GM12873 (cell line): ENCODE data around the gene EXTL2.

Experiments
- TF ChIP-seq, protein P1 (sequence below): IDR thresholded peaks from 2 replicates; pipeline ENCODE4 v1.5.1; 2012; ENCODE audit warnings: low read depth, mild to moderate bottlenecking, moderate library complexity, low read length, control low read depth; ENCODE audit not compliant: insufficient read depth; ENCODE audit errors: missing control alignments

The EXTL2 gene

GRCh38 chr1:100851726-100852125, 42.9 kb downstream of the EXTL2 start:
- TF ChIP-seq, protein P1, sequence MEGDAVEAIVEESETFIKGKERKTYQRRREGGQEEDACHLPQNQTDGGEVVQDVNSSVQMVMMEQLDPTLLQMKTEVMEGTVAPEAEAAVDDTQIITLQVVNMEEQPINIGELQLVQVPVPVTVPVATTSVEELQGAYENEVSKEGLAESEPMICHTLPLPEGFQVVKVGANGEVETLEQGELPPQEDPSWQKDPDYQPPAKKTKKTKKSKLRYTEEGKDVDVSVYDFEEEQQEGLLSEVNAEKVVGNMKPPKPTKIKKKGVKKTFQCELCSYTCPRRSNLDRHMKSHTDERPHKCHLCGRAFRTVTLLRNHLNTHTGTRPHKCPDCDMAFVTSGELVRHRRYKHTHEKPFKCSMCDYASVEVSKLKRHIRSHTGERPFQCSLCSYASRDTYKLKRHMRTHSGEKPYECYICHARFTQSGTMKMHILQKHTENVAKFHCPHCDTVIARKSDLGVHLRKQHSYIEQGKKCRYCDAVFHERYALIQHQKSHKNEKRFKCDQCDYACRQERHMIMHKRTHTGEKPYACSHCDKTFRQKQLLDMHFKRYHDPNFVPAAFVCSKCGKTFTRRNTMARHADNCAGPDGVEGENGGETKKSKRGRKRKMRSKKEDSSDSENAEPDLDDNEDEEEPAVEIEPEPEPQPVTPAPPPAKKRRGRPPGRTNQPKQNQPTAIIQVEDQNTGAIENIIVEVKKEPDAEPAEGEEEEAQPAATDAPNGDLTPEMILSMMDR: no peak

DNA sequence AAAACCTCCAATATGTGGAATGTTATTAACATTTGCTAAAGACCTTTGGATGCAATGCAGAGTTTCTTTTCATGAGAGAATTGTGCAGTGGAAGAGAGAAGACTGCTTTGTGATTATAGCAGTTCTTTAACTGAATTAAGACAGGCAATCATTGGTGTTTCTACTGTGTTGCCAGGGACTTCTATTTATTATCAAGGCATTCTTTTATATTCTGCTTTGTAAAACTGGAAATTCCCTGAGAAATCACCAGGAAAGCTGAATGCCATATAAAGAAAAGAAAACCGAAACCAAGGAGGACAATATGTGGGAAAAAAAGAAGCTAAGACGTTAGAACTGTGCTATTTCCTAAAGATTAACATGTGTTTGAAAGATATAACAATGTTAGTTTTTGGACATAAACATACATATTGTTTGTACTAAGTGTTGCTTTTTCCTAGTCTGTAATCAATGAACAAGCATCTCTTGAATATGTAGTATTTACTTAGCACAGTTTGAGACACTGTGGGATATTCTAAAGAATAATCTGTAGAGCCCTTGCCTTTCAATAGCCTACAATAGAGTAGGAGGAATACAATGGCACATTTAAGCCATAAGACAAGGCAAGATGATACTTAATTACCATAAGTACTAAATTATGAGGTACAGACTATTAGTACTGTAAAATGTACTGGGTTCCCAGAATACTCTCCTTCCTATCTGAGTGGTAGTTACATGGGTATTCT, 47.1 kb downstream of the EXTL2 start:
- TF ChIP-seq, protein P1: no peak

GRCh38 chr1:100835866-100836842, 58.5 kb downstream of the EXTL2 start:
- TF ChIP-seq, protein P1: no peak

DNA sequence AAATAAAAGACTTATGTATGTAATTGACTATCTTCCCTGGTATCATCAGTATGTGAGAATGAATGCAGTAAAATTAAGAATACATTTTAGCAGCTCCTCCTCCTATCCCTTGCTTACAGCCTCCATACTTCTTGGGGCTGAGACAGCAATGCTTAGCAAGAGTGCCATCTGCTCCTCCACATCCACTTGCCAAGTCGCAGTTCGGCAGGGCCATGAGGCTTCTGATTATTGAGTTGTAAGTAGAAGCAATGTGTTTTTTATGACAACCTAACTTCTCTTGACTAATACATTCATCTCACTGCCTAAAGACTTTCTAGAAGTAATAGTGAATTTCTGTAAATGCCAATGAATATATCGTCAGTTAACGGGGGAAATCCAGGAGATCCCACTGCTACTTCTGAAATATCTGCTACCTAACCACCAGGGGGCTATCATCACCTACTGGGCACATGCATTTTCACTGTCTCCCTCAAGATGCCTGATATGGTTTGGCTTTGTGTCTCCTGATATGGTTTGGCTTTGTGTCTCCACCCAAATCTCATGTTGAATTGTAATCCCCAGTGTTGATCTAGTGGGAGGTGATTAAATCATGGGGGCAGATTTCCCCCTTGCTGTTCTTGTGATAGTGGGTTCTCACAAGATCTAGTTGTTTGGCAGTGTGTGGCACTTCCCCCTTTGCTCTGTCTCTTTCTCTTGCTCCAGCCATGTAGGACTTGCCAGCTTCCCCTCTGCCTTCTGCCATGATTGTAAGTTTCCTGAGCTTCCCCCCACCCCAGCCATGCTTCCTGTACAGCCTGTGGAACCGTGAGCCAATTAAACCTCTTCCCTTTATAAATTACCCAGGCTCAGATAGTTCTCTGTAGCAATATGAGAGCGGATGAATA, 59.6 kb downstream of the EXTL2 start:
- TF ChIP-seq, protein P1: peak; percentile 69

DNA sequence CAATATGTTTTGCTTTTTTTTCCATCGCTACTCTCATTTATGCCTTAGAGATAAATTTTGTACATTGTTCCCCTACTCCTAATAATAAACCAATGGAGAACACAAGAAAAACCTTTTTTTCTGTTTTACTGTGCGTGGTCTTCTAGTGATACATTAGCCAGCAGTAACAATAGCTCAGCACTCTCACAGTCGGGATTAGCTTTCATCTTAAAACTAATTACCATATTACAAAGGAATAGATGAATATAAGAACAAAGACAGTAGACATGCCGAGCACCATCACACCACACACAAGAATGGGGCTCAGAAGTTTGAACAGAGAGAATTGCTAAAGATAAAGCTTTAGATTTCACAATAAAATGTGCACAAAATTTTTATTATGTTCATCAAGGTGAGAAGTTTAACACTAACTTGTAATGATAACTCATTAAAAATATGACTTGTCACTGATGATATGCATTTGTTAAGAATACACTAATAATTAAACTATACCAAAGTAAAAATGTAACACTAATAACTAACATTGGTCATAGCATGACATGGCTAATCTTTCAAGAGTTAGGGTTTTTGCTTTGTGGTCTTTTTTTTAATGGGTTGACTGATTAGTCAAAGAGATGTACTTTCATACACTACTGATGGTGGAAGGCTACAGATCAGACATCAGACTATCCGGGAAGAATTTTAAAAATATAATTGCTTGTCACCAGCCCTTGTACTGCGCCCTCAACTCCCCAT, 61.8 kb downstream of the EXTL2 start:
- TF ChIP-seq, protein P1: no peak
